HPDE6-E6E7 (cell line): ENCODE measurements around the gene SARM1.

ENCODE experiments used
- DNase-seq: peaks from one replicate; pipeline ENCODE4 v3.0.0; 2011; ENCODE audit warnings: missing footprints; ENCODE audit errors: extremely low spot score

Gene SARM1

GRCh38 chr17:28341516-28341915, 30.0 kb upstream of the SARM1 start:
- DNase-seq: no peak

- DNase-seq: no peak
Observed at GRCh38 chr17:28342313-28342712, 29.2 kb upstream of the SARM1 start.

- DNase-seq: no peak
Observed at GRCh38 chr17:28343491-28343932, 28.0 kb upstream of the SARM1 start.

- DNase-seq: no peak
Observed at GRCh38 chr17:28344011-28344410, 27.5 kb upstream of the SARM1 start.

- DNase-seq: no peak
Observed at GRCh38 chr17:28344435-28344901, 27.0 kb upstream of the SARM1 start.

- no peak for DNase-seq
Observed at GRCh38 chr17:28345419-28346198, 25.9 kb upstream of the SARM1 start.

- no peak for DNase-seq
Observed at GRCh38 chr17:28346199-28346580, 25.3 kb upstream of the SARM1 start.

GRCh38 chr17:28346746-28347246, 24.7 kb upstream of the SARM1 start:
- DNase-seq: no peak

GRCh38 chr17:28347261-28347891, 24.1 kb upstream of the SARM1 start:
- peak; percentile 84 for DNase-seq

- no peak for DNase-seq
Observed at GRCh38 chr17:28348979-28349378, 22.5 kb upstream of the SARM1 start.

- no peak for DNase-seq
Observed at GRCh38 chr17:28350271-28350670, 21.2 kb upstream of the SARM1 start.

GRCh38 chr17:28357061-28357900, 14.2 kb upstream of the SARM1 start, which contains the start of gene POLDIP2:
POLDIP2 (minus strand) TSS chr17:28357527; CDS start chr17:28357448, 79 bp downstream.
- peak; percentile 91 for DNase-seq

- DNase-seq: no peak
Observed at GRCh38 chr17:28357901-28358197, 13.6 kb upstream of the SARM1 start.

GRCh38 chr17:28363186-28363585, 8.3 kb upstream of the SARM1 start:
- no peak for DNase-seq

GRCh38 chr17:28363776-28364650, 7.5 kb upstream of the SARM1 start:
- no peak for DNase-seq

- DNase-seq: no peak
Observed at GRCh38 chr17:28364665-28365363, 6.7 kb upstream of the SARM1 start, which contains the start of gene SEBOX. SEBOX (minus strand) TSS chr17:28365199; CDS start chr17:28365151, 48 bp downstream.

- DNase-seq: no peak
Observed at GRCh38 chr17:28365487-28365886, 6.0 kb upstream of the SARM1 start.

- no peak for DNase-seq
Observed at GRCh38 chr17:28366605-28367004, 4.9 kb upstream of the SARM1 start.

- no peak for DNase-seq
Observed at GRCh38 chr17:28367641-28368305, 3.7 kb upstream of the SARM1 start.

GRCh38 chr17:28368306-28368831, 3.1 kb upstream of the SARM1 start:
- no peak for DNase-seq
